ENCODE measurements around the gene TEX48.

The TEX48 gene

DNA sequence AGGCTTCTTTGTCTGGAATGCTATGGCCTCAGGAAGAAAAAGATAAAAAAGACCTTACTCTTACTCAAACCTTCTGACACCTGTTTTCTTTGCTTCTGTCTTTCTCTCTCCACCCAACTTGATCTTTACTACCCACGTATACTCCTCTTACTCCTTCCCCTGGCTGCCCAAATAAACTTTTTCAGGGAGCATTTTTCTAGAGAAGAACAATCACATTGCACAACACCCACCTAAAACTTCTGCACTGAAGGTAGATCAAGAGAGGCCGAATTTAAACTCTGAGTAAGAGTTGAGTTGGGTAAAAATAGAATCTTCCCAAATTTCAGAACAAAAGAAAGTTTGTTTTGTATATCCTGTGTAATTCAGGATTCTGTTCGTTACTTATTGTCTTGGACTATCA is 3.9 kb downstream of the TEX48 start:
- TF ChIP-seq EZH2 (IDR thresholded peaks at IDR 0.05; ENCODE audit: borderline replicate concordance, low read length) = no peak
- TF ChIP-seq, protein P1, sequence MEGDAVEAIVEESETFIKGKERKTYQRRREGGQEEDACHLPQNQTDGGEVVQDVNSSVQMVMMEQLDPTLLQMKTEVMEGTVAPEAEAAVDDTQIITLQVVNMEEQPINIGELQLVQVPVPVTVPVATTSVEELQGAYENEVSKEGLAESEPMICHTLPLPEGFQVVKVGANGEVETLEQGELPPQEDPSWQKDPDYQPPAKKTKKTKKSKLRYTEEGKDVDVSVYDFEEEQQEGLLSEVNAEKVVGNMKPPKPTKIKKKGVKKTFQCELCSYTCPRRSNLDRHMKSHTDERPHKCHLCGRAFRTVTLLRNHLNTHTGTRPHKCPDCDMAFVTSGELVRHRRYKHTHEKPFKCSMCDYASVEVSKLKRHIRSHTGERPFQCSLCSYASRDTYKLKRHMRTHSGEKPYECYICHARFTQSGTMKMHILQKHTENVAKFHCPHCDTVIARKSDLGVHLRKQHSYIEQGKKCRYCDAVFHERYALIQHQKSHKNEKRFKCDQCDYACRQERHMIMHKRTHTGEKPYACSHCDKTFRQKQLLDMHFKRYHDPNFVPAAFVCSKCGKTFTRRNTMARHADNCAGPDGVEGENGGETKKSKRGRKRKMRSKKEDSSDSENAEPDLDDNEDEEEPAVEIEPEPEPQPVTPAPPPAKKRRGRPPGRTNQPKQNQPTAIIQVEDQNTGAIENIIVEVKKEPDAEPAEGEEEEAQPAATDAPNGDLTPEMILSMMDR (IDR thresholded peaks at IDR 0.05; ENCODE audit: low read length) = no peak
- H3K27me3 ChIP-seq (ENCODE audit: insufficient read depth, low read length) = no peaks in the 10 kb centered on the region
- no peak overlapping the region for H3K4me2 ChIP-seq (ENCODE audit: low read length)
- H3K9me2 ChIP-seq (ENCODE audit: low read depth, low read length) = no peaks in the 10 kb centered on the region
- no peak overlapping the region for H3K27ac ChIP-seq (ENCODE audit: low read depth, low read length, poor library complexity, severe bottlenecking)
- H2AFZ ChIP-seq (ENCODE audit: low read length) = no peak overlapping the region
- no peaks in the 10 kb centered on the region for H3F3A ChIP-seq (ENCODE audit: insufficient read depth, low read length)
- H3K36me3 ChIP-seq (ENCODE audit: insufficient read depth, low read length) = no peaks in the 10 kb centered on the region
- H3K4me1 ChIP-seq (ENCODE audit: insufficient read depth, low read length, severe bottlenecking) = no peaks in the 10 kb centered on the region
- no peaks in the 10 kb centered on the region for H4K20me1 ChIP-seq (ENCODE audit: insufficient read depth, low read length)
- H3K9ac ChIP-seq (ENCODE audit: low read length) = no peak overlapping the region
- H3K79me2 ChIP-seq (ENCODE audit: insufficient read depth, low read length) = no peaks in the 10 kb centered on the region
- H3K9me3 ChIP-seq (ENCODE audit: low read length) = no peaks in the 10 kb centered on the region
- H3K4me3 ChIP-seq (ENCODE audit: low read depth, low read length, poor library complexity, severe bottlenecking) = no peak overlapping the region

DNA sequence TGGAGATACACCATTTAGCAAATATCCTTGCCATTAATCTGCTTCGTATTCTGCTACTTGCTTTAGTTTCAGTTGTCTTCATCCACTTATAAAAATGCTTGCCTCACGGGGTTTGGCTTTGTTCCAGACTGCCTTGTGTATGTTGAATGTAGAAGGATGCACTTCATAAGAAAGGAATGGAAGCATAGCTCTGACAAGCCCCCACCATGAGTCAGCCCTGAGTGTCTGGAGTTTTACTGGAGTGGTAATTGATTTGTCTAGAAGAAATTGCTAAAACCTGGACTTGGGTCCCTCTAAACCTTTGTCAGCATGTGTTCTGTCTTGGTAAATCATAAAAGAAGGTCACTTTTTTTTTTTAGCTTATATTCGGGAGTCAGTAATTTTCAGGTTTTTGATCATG is 4.6 kb downstream of the TEX48 start:
- no peaks in the 10 kb centered on the region for H3K9me3 ChIP-seq (ENCODE audit: low read length)
- no peaks in the 10 kb centered on the region for H3K36me3 ChIP-seq (ENCODE audit: insufficient read depth, low read length)
- H3K27me3 ChIP-seq (ENCODE audit: insufficient read depth, low read length) = no peaks in the 10 kb centered on the region
- H4K20me1 ChIP-seq (ENCODE audit: insufficient read depth, low read length) = no peaks in the 10 kb centered on the region
- no peak overlapping the region for H2AFZ ChIP-seq (ENCODE audit: low read length)
- H3K4me2 ChIP-seq (ENCODE audit: low read length) = no peak overlapping the region
- H3K9me2 ChIP-seq (ENCODE audit: low read depth, low read length) = no peaks in the 10 kb centered on the region
- H3F3A ChIP-seq (ENCODE audit: insufficient read depth, low read length) = no peaks in the 10 kb centered on the region
- no peak for TF ChIP-seq EZH2 (IDR thresholded peaks at IDR 0.05; ENCODE audit: borderline replicate concordance, low read length)
- TF ChIP-seq, protein P1 (IDR thresholded peaks at IDR 0.05; ENCODE audit: low read length) = no peak
- H3K9ac ChIP-seq (ENCODE audit: low read length) = no peak overlapping the region
- no peaks in the 10 kb centered on the region for H3K4me1 ChIP-seq (ENCODE audit: insufficient read depth, low read length, severe bottlenecking)
- H3K27ac ChIP-seq (ENCODE audit: low read depth, low read length, poor library complexity, severe bottlenecking) = no peak overlapping the region
- no peaks in the 10 kb centered on the region for H3K79me2 ChIP-seq (ENCODE audit: insufficient read depth, low read length)
- H3K4me3 ChIP-seq (ENCODE audit: low read depth, low read length, poor library complexity, severe bottlenecking) = no peak overlapping the region

DNA sequence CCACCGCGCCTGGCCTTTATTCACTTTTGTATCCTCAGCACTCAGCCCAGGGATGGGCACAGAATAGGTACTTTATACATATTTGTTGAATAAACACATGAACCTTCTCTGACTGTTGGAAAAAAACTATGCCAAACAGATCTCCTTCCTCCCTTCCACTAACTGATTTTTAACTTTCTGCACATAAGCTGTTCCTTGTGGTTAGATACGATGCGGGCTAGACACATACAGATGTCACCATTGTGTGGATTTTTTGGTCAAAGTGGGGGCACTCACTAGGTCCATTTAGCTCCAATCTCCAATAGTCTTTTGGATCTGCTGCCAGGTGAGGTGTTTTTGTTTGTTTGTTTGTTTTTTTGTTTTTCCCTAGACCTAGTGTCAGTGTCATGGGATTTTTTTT is 5.1 kb downstream of the TEX48 start:
- no peaks in the 10 kb centered on the region for H3K79me2 ChIP-seq (ENCODE audit: insufficient read depth, low read length)
- no peaks in the 10 kb centered on the region for H3F3A ChIP-seq (ENCODE audit: insufficient read depth, low read length)
- H3K4me1 ChIP-seq (ENCODE audit: insufficient read depth, low read length, severe bottlenecking) = no peaks in the 10 kb centered on the region
- no peaks in the 10 kb centered on the region for H3K27me3 ChIP-seq (ENCODE audit: insufficient read depth, low read length)
- H3K9me2 ChIP-seq (ENCODE audit: low read depth, low read length) = no peaks in the 10 kb centered on the region
- TF ChIP-seq, protein P1 (IDR thresholded peaks at IDR 0.05; ENCODE audit: low read length) = no peak
- no peak for TF ChIP-seq EZH2 (IDR thresholded peaks at IDR 0.05; ENCODE audit: borderline replicate concordance, low read length)
- H3K27ac ChIP-seq (ENCODE audit: low read depth, low read length, poor library complexity, severe bottlenecking) = no peak overlapping the region
- H3K4me2 ChIP-seq (ENCODE audit: low read length) = no peak overlapping the region
- no peaks in the 10 kb centered on the region for H3K9me3 ChIP-seq (ENCODE audit: low read length)
- H3K36me3 ChIP-seq (ENCODE audit: insufficient read depth, low read length) = no peaks in the 10 kb centered on the region
- no peak overlapping the region for H2AFZ ChIP-seq (ENCODE audit: low read length)
- no peak overlapping the region for H3K9ac ChIP-seq (ENCODE audit: low read length)
- no peaks in the 10 kb centered on the region for H4K20me1 ChIP-seq (ENCODE audit: insufficient read depth, low read length)
- no peak overlapping the region for H3K4me3 ChIP-seq (ENCODE audit: low read depth, low read length, poor library complexity, severe bottlenecking)

All from OCI-LY1 (cell line).